A549 (cell line): ENCODE measurements around the gene FAM151A. TPM values are rescaled to one million over a fixed set of nuclear protein-coding genes. Genes with fewer than 3 reads are reported as not detected.

Experiments used
- ATAC-seq, 2 experiments: fragments of 200-7000 bp in 1 of 2; fragments of >200 bp in 1 of 2; cut with Nextera tagmentation in 1 of 2; cut with Tn5 transposase in 1 of 2; 3 replicates each; pipeline versions ENCODE4 v1.8.0 to v1.9.1; 2018 to 2020; ENCODE audit warnings: mild to moderate bottlenecking in 1 of 2, moderate library complexity in 1 of 2
- CTCF ChIA-PET: fragments of 300-600 bp; sonication (Branson Sonifier 250); formaldehyde crosslinking; extraction: SDS; loops from one replicate; lab custom pipeline; 2021; ENCODE audit warnings: antibody characterized with exemption, inconsistent platforms; lab: Yijun Ruan, JAX
- POLR2A ChIA-PET: fragments of 350-600 bp; formaldehyde crosslinking; extraction: SDS; loops from one replicate; lab custom pipeline; 2021; ENCODE audit warnings: antibody characterized with exemption, inconsistent platforms; lab: Yijun Ruan, JAX
- DNase-seq, 2 experiments: peaks; one replicate each; pipeline versions ENCODE4 v3.0.0 to v3.0.0-alpha.2; 2011 to 2016; ENCODE audit warnings: low read depth in 1 of 2, low spot score in 1 of 2
- FAIRE-seq: peaks from 2 replicates; lab custom pipeline; 2011; peaks lifted over from hg19 to GRCh38; lab: Jason Lieb, UNC
- H3K27ac ChIP-seq, 2 experiments: fragments of >200 bp; sonication (Bioruptor Twin); formaldehyde crosslinking; 3 replicates each; pipeline ENCODE4 v1.5.1; 2016 to 2017
- H3K4me1 ChIP-seq: fragments of >200 bp; sonication (Bioruptor Twin); formaldehyde crosslinking; 3 replicates; pipeline ENCODE4 v1.6.1; 2016
- H3K4me2 ChIP-seq: fragments of >200 bp; sonication (Bioruptor Twin); formaldehyde crosslinking; 3 replicates; pipeline ENCODE4 v1.6.1; 2016
- H3K4me3 ChIP-seq: fragments of >200 bp; sonication (Bioruptor Twin); formaldehyde crosslinking; 3 replicates; pipeline ENCODE4 v1.5.1; 2016
- H3K9me3 ChIP-seq: fragments of >200 bp; sonication (Bioruptor Twin); formaldehyde crosslinking; 3 replicates; pipeline ENCODE4 v1.6.1; 2016
- BCL3 ChIP-seq: fragments of >200 bp; sonication (Bioruptor Twin); formaldehyde crosslinking; IDR thresholded peaks from 3 replicates; pipeline ENCODE4 v1.6.1; 2016
- CBX2 ChIP-seq: fragments of 200-600 bp; sonication (generic); IDR thresholded peaks from 2 replicates; pipeline ENCODE4 v1.6.1; 2016; ENCODE audit warnings: low read depth, mild to moderate bottlenecking, borderline replicate concordance
- ESRRA ChIP-seq: fragments of 150-350 bp; IDR thresholded peaks from 2 replicates; pipeline ENCODE4 v1.6.1; 2014; ENCODE audit warnings: mild to moderate bottlenecking, low read length, borderline replicate concordance
- HMGXB4 ChIP-seq: fragments of 250-450 bp; sonication (Bioruptor Pico); IDR thresholded peaks from 2 replicates; pipeline ENCODE4 v1.5.0; 2021; ENCODE audit warnings: mild to moderate bottlenecking, moderate library complexity, borderline replicate concordance
- MAFK ChIP-seq: fragments of 450-650 bp; IDR thresholded peaks from 2 replicates; pipeline ENCODE4 v1.6.1; 2014; ENCODE audit not compliant: partially characterized antibody
- MAX ChIP-seq: IDR thresholded peaks from 2 replicates; pipeline ENCODE4 v1.6.1; 2012
- MYC ChIP-seq: IDR thresholded peaks from 2 replicates; pipeline ENCODE4 v1.6.1; 2012; ENCODE audit warnings: mild to moderate bottlenecking, inconsistent platforms, low read length, improper control_type of control experiment, borderline replicate concordance
- PBX3 ChIP-seq: IDR thresholded peaks from 2 replicates; pipeline ENCODE4 v1.6.1; 2012
- PHF8 ChIP-seq: fragments of 200-600 bp; sonication (generic); IDR thresholded peaks from 2 replicates; pipeline ENCODE4 v1.6.1; 2016; ENCODE audit warnings: low read depth, mild to moderate bottlenecking, antibody characterized with exemption, moderate library complexity, borderline replicate concordance
- RCOR1 ChIP-seq: fragments of 150-350 bp; IDR thresholded peaks from 2 replicates; pipeline ENCODE4 v1.6.1; 2014; ENCODE audit warnings: antibody characterized with exemption, low read length, low read depth
- REST ChIP-seq: fragments of 200-600 bp; sonication (generic); IDR thresholded peaks from 2 replicates; pipeline ENCODE4 v1.6.1; 2016; ENCODE audit warnings: antibody characterized with exemption, mild to moderate bottlenecking, moderate library complexity
- RNF2 ChIP-seq: fragments of 200-600 bp; sonication (generic); IDR thresholded peaks from 2 replicates; pipeline ENCODE4 v1.6.1; 2016; ENCODE audit warnings: low read depth, mild to moderate bottlenecking, antibody characterized with exemption, moderate library complexity, borderline replicate concordance
- SREBF2 ChIP-seq: fragments of 450-650 bp; IDR thresholded peaks from 2 replicates; pipeline ENCODE4 v1.6.1; 2014; ENCODE audit warnings: mild to moderate bottlenecking, moderate library complexity
- ZFP36 ChIP-seq: fragments of 450-650 bp; IDR thresholded peaks from 2 replicates; pipeline ENCODE4 v1.6.1; 2014; ENCODE audit warnings: borderline replicate concordance; ENCODE audit not compliant: partially characterized antibody
- WGBS: methylation state at CpG from one replicate; pipeline ENCODE4 v1.1.6; 2017; ENCODE audit errors: missing lambda C conversion rate; 5-methylcytosine and 5-hydroxymethylcytosine counted together
- polyA plus RNA-seq, 4 experiments: library from polyadenylated mRNA; depleted of rRNA in 3 of 4; stranded (reverse); fragments of >200 nt; fragmentation: RNase III in 1 of 4; extraction: RNeasy Plus Mini Kit Qiagen cat#74134 plus additional on column Dnase treatment in 1 of 4; gene quantifications; 2 replicates in 3 of 4; 3 replicates in 1 of 4; pipeline ENCODE4 v1.2.3, GENCODE V29; 2011 to 2017

The FAM151A gene
- polyA plus RNA-seq, 2 of the 4 experiments (the other 2 are of a cell fraction) = not detected

GRCh38 chr1:54645806-54646676, 22.7 kb upstream of the FAM151A start:
- peaks cover 18% of the 10 kb centered on the region for H3K4me1 ChIP-seq
- FAIRE-seq (no peak), ATAC-seq (no peak), DNase-seq (no peak)
- H3K9me3 ChIP-seq = peaks cover 19% of the 10 kb centered on the region
- POLR2A ChIA-PET = no interaction called here
- CTCF ChIA-PET = no interaction called here
- no peak overlapping the region for H3K4me2 ChIP-seq
- 82% methylated on average over 7 of the region's 7 CpGs for WGBS
- TF ChIP-seq PBX3 (no peak), SREBF2 (no peak), ZFP36 (no peak), RNF2 (no peak), RCOR1 (no peak), MYC (no peak), MAX (no peak), REST (no peak), HMGXB4 (CRISPR knock-in tag) (no peak), CBX2 (no peak), ESRRA (no peak)
- H3K27ac ChIP-seq = no peak overlapping the region
- H3K4me3 ChIP-seq = no peak overlapping the region

GRCh38 chr1:54643736-54644135, 20.4 kb upstream of the FAM151A start:
- ChIA-PET CTCF (no interaction called here), POLR2A (no interaction called here)
- no peak for ATAC-seq
- no peak overlapping the region for H3K4me2 ChIP-seq
- H3K27ac ChIP-seq = no peak overlapping the region
- H3K9me3 ChIP-seq = peaks cover 19% of the 10 kb centered on the region
- H3K4me3 ChIP-seq = no peak overlapping the region
- TF ChIP-seq PHF8 (no peak), MAFK (no peak), BCL3 (no peak)
- H3K4me1 ChIP-seq = peaks cover 2% of the 10 kb centered on the region; the same call in 2 of the 3 replicates
- FAIRE-seq = no peak
- no peak for DNase-seq
